H1 (cell line): ENCODE data around the gene RTKN2. TPM values are rescaled to one million over a fixed set of nuclear protein-coding genes. Genes with fewer than 3 reads are reported as not detected.

Experiments
- ATF3 ChIP-seq: IDR thresholded peaks from 2 replicates; pipeline ENCODE4 v1.6.1; 2011; ENCODE audit warnings: low read depth, mild to moderate bottlenecking, low read length; ENCODE audit not compliant: insufficient read depth
- CHD2 ChIP-seq: IDR thresholded peaks from 2 replicates; pipeline ENCODE4 v1.6.1; 2012; ENCODE audit warnings: low read length, improper control_type of control experiment
- EZH2 ChIP-seq: fragments of 200-600 bp; sonication (generic); IDR thresholded peaks from 2 replicates; pipeline ENCODE4 v1.7.1; 2012; ENCODE audit warnings: low read depth, mild to moderate bottlenecking, moderate library complexity, low read length, inconsistent platforms; ENCODE audit not compliant: severe bottlenecking
- JUND ChIP-seq: IDR thresholded peaks from 2 replicates; pipeline ENCODE4 v1.6.1; 2011; ENCODE audit warnings: mild to moderate bottlenecking, improper control_type of control experiment, low read length
- NRF1 ChIP-seq: IDR thresholded peaks from 2 replicates; pipeline ENCODE4 v1.6.1; 2011; ENCODE audit warnings: mild to moderate bottlenecking, low read depth, low read length, improper control_type of control experiment
- POLR2A ChIP-seq, 2 experiments: IDR thresholded peaks; 1 replicate in 1 of 2; 2 replicates in 1 of 2; pipeline ENCODE4 v1.6.1; 2011; ENCODE audit warnings: low read depth in 2 of 2, low read length in 2 of 2, mild to moderate bottlenecking in 2 of 2; ENCODE audit errors: control extremely low read depth in 1 of 2
- SIRT6 ChIP-seq: IDR thresholded peaks from one replicate; pipeline ENCODE4 v1.7.1; 2012; ENCODE audit warnings: low read length, inconsistent platforms
- SP1 ChIP-seq: IDR thresholded peaks from 2 replicates; pipeline ENCODE4 v1.6.1; 2011; ENCODE audit warnings: low read depth, low read length
- TAF1 ChIP-seq: IDR thresholded peaks from 2 replicates; pipeline ENCODE4 v1.6.1; 2011; ENCODE audit warnings: mild to moderate bottlenecking, low read depth, low read length
- polyA plus RNA-seq, 7 experiments: library from polyadenylated mRNA; depleted of rRNA in 3 of 7; stranded (reverse) in 5 of 7; unstranded in 2 of 7; fragments of >200 nt in 5 of 7; fragments of 200-250 nt in 2 of 7; gene quantifications; 1 replicate in 5 of 7; 2 replicates in 1 of 7; 4 replicates in 1 of 7; pipeline versions ENCODE4 v1.2.1 to v1.2.3, GENCODE V29; 2011 to 2013; ENCODE audit warnings: missing spikeins in 2 of 7, mixed read lengths in 2 of 7
- total RNA-seq: library from RNA; stranded (reverse); fragmentation: NEBNext Ultra II Directional; extraction: Animal tissue kit (Norgen Biotek cat#: 25700); gene quantifications from 2 replicates; pipeline ENCODE4 v1.2.1, GENCODE V29; 2021

RTKN2 gene
- total and polyA plus RNA-seq, 2 of the 8 experiments (the other 6 are each of a cell fraction or from before 2014, with no cell fraction given) = 5.1 to 24.6 TPM

GRCh38 chr10:62268399-62269114 is at the start of gene RTKN2 (continued):
- TF ChIP-seq ATF3 = no peak
- TF ChIP-seq POLR2A (IDR thresholded peaks at IDR 0.05; ENCODE audit: control extremely low read depth in 1 of 2, low read depth in 2 of 2, low read length in 2 of 2) = peak; percentile 71 to 79
- no peak for TF ChIP-seq EZH2
- peak; percentile 62 for TF ChIP-seq NRF1
- peak; percentile 62; the same call in 1 of the 2 replicates for TF ChIP-seq JUND
- peak; percentile 83 for TF ChIP-seq TAF1
- peak; percentile 91 for TF ChIP-seq SP1
- TF ChIP-seq SIRT6 = no peak
- no peak for TF ChIP-seq CHD2
